Measurements from ENCODE around the gene TRAPPC3. TPM values are rescaled to one million over a fixed set of nuclear protein-coding genes. Genes with fewer than 3 reads are reported as not detected.
A peak's percentile ranks its signal among the peaks of the same experiment; 100 is the strongest.

Gene TRAPPC3
- total RNA-seq, 1 experiment from 2014 or later, result 52.7 TPM

DNA sequence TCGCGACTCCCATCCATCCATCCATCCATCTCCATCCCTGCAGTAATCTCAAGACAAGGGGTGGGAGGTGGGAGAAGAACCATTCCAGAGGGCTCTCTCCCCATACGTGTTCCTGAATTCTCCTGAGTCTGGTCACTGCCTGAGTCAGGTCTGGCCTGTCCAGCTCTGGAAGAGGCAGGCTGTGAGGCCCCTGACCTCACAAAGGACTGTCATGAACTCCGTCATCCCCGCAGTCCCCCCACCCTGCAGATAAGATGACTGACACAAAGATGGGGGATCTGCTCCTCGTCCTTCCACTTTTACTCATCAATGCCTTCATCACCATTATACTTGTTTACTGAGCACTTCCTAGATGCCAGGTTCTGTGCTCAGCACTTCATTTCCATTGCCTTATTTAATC lies 5.0 kb upstream of the TRAPPC3 start:
- Histone ChIP-seq H2BK5ac (ENCODE audit: insufficient read length, low read length) (no peak overlapping the region), H3K14ac (ENCODE audit: insufficient read depth, low read length) (no peak overlapping the region), H2AK5ac (ENCODE audit: insufficient read length, low read length) (no peak overlapping the region), H2BK120ac (ENCODE audit: low read depth, low read length, poor library complexity, severe bottlenecking) (no peak overlapping the region), H3K79me2 (ENCODE audit: insufficient read depth, low read length) (peaks cover 6% of the 10 kb centered on the region; the same call in 1 of the 2 replicates), H4K91ac (ENCODE audit: insufficient read length, low read depth, low read length) (no peak overlapping the region), H3K27me3 (ENCODE audit: insufficient read depth, low read length) (peaks cover 24% of the 10 kb centered on the region; the same call in 1 of the 2 replicates), H3K23ac (ENCODE audit: insufficient read length, low read depth, low read length) (no peak overlapping the region), H2BK20ac (ENCODE audit: low read depth, low read length, poor library complexity, severe bottlenecking) (no peak overlapping the region), H3K4me1 (ENCODE audit: insufficient read depth, low read length) (peaks cover 3% of the 10 kb centered on the region; the same call in 1 of the 2 replicates), H3K9me3 (ENCODE audit: control insufficient read depth, low read depth, low read length) (no peaks in the 10 kb centered on the region), H3K9ac (ENCODE audit: extremely low read depth, insufficient read length, low read length) (no peak overlapping the region), H3K56ac (ENCODE audit: insufficient read length, low read depth, low read length) (no peak overlapping the region), H4K20me1 (ENCODE audit: control insufficient read depth, insufficient read depth, insufficient read length) (no peaks in the 10 kb centered on the region), H3K18ac (ENCODE audit: insufficient read length, low read depth, low read length) (no peak overlapping the region), H3K23me2 (ENCODE audit: insufficient read length, low read depth, low read length, poor library complexity, severe bottlenecking) (peaks cover 19% of the 10 kb centered on the region), H2AFZ (ENCODE audit: low read length) (no peak overlapping the region), H2BK12ac (ENCODE audit: insufficient read length, low read depth, low read length) (no peak overlapping the region), H3K79me1 (ENCODE audit: insufficient read depth, low read depth, low read length, poor library complexity, severe bottlenecking) (peaks cover 4% of the 10 kb centered on the region), H3K4ac (ENCODE audit: low read depth, low read length) (no peak overlapping the region), H3T11ph (ENCODE audit: low read length) (no peak overlapping the region), H3K4me2 (ENCODE audit: insufficient read depth, insufficient read length, low read length) (no peak overlapping the region), H2BK15ac (ENCODE audit: low read depth, low read length) (no peak overlapping the region), H4K8ac (replicated peaks; ENCODE audit: insufficient read length, low read depth, low read length) (no peak overlapping the region), H3K27ac (ENCODE audit: insufficient read length, low read depth, low read length) (no peak overlapping the region), H4K5ac (ENCODE audit: insufficient read length, low read depth, low read length) (no peak overlapping the region)
- Mint-ChIP-seq H3K9me3 (no peaks in the 10 kb centered on the region), H3K36me3 (ENCODE audit: insufficient read depth in 1 of 3, low read depth in 3 of 3) (peaks cover 0 to 3% (median 0%) of the 10 kb centered on the region in 3 experiments; a peak in 1 of 7 replicates), H3K27me3 (ENCODE audit: low read depth) (peaks cover 38% of the 10 kb centered on the region), H3K4me1 (peaks cover 43 to 47% of the 10 kb centered on the region in 2 experiments), H3K27ac (peak overlapping the region in 1 of 3 experiments; percentile 19; a peak in 1 of 7 replicates), H3K4me3 (peak overlapping the region in 1 of 2 experiments; percentile 82; a peak in 2 of 5 replicates)
- TF ChIP-seq, protein P1, sequence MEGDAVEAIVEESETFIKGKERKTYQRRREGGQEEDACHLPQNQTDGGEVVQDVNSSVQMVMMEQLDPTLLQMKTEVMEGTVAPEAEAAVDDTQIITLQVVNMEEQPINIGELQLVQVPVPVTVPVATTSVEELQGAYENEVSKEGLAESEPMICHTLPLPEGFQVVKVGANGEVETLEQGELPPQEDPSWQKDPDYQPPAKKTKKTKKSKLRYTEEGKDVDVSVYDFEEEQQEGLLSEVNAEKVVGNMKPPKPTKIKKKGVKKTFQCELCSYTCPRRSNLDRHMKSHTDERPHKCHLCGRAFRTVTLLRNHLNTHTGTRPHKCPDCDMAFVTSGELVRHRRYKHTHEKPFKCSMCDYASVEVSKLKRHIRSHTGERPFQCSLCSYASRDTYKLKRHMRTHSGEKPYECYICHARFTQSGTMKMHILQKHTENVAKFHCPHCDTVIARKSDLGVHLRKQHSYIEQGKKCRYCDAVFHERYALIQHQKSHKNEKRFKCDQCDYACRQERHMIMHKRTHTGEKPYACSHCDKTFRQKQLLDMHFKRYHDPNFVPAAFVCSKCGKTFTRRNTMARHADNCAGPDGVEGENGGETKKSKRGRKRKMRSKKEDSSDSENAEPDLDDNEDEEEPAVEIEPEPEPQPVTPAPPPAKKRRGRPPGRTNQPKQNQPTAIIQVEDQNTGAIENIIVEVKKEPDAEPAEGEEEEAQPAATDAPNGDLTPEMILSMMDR (conservative IDR thresholded peaks at IDR 0.05), result no peak
- no CpG with 5 or more reads among the region's 6 CpGs for WGBS (ENCODE audit: extremely low coverage, insufficient read length, low lambda C conversion rate)
- no peak for DNase-seq
